Naive B cell (primary cell): ENCODE data around the gene TRAK1. TPM values are rescaled to one million over a fixed set of nuclear protein-coding genes. Genes with fewer than 3 reads are reported as not detected.

ENCODE experiments used
- ATAC-seq, 2 donors: fragments of 150-1000 bp; cut with Tn5 transposase; 2 replicates each; pipeline ENCODE4 v1.10.0; 2021; ENCODE audit warnings: low read depth in 2 of 2, mild to moderate bottlenecking in 2 of 2, moderate library complexity in 2 of 2
- DNase-seq: peaks from one replicate; pipeline ENCODE4 v3.0.0; 2022
- H3K27ac Mint-ChIP-seq, 6 donors: one replicate each; pipeline ENCODE4 v1.8.0; 2020 to 2022; ENCODE audit warnings: mild to moderate bottlenecking in 6 of 6, mixed read lengths in 6 of 6, moderate library complexity in 5 of 6, inconsistent platforms in 2 of 6
- H3K27me3 Mint-ChIP-seq, 3 donors: one replicate each; pipeline ENCODE4 v1.8.0; 2021 to 2022; ENCODE audit warnings: mixed read lengths in 3 of 3, mild to moderate bottlenecking in 1 of 3
- H3K36me3 Mint-ChIP-seq, 2 donors: one replicate each; pipeline ENCODE4 v1.8.0; 2020 to 2022; ENCODE audit warnings: mixed read lengths in 2 of 2, inconsistent platforms in 1 of 2, mild to moderate bottlenecking in 1 of 2
- H3K4me1 Mint-ChIP-seq, 3 donors: one replicate each; pipeline ENCODE4 v1.8.0; 2020 to 2022; ENCODE audit warnings: mixed read lengths in 3 of 3, inconsistent platforms in 1 of 3, mild to moderate bottlenecking in 1 of 3, moderate library complexity in 1 of 3
- H3K4me3 Mint-ChIP-seq, 8 donors: one replicate each; pipeline ENCODE4 v1.8.0; 2020 to 2022; ENCODE audit warnings: mild to moderate bottlenecking in 8 of 8, mixed read lengths in 8 of 8, moderate library complexity in 8 of 8, inconsistent platforms in 2 of 8
- H3K9me3 Mint-ChIP-seq, 7 donors: one replicate each; pipeline ENCODE4 v1.8.0; 2020 to 2022; ENCODE audit warnings: mixed read lengths in 7 of 7, mild to moderate bottlenecking in 5 of 7, inconsistent platforms in 2 of 7, moderate library complexity in 1 of 7
- polyA plus RNA-seq, 6 donors: library from polyadenylated mRNA; unstranded; fragments of 300-500 nt; fragmentation: Illumina TruSeq; gene quantifications; one replicate each; pipeline ENCODE4 v1.2.3, GENCODE V29; 2021; ENCODE audit warnings: low read depth in 6 of 6

TRAK1 gene
- polyA plus RNA-seq, 6 donors from 2014 or later, result 20.5 to 54.1 (median 28.4) TPM

DNA sequence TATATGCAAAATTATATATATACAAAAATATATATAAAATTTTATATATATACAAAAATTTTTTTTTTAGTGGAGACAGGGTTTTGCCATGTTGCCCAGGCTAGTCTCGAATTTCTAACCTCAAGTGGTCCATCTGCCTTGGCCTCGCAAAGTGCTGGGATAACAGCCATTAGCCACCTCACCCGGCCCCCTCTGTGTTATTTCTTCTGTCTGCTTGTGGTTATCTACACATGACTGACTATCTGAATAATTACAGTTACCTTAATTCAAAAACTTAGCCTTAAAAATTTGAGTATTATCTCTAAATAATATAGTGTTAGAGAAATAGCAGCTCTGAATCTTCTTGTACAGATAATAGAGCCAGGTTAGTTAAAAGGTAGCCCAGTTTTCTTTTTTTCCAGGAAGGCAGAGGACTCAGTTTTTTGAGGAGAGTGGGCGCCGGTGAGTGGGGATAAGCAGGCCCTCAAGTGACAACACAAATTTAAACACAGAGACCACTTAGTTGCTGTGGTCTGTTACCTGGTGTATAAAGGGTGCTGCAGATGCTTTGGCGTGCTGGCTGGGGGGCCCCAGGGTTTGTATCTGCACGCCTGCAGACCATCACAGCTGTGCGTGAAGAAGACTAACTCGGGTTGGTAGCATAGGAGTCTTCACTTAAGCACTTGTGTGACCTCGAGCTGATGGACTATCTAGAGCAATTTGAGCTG, 83.7 kb downstream of the TRAK1 start:
- Mint-ChIP-seq H3K4me1 (peaks cover 61 to 81% (median 80%) of the 10 kb centered on the region in 3 donors), H3K4me3 (peak overlapping the region in 7 of 8 donors; percentile 47 to 85 (median 69)), H3K36me3 (peaks cover 5 to 9% of the 10 kb centered on the region in 2 donors), H3K27ac (peak overlapping the region in 4 of 6 donors; percentile 48 to 86 (median 72)), H3K27me3 (no peaks in the 10 kb centered on the region), H3K9me3 (no peaks in the 10 kb centered on the region)
- ATAC-seq (no peak), DNase-seq (no peak)

DNA sequence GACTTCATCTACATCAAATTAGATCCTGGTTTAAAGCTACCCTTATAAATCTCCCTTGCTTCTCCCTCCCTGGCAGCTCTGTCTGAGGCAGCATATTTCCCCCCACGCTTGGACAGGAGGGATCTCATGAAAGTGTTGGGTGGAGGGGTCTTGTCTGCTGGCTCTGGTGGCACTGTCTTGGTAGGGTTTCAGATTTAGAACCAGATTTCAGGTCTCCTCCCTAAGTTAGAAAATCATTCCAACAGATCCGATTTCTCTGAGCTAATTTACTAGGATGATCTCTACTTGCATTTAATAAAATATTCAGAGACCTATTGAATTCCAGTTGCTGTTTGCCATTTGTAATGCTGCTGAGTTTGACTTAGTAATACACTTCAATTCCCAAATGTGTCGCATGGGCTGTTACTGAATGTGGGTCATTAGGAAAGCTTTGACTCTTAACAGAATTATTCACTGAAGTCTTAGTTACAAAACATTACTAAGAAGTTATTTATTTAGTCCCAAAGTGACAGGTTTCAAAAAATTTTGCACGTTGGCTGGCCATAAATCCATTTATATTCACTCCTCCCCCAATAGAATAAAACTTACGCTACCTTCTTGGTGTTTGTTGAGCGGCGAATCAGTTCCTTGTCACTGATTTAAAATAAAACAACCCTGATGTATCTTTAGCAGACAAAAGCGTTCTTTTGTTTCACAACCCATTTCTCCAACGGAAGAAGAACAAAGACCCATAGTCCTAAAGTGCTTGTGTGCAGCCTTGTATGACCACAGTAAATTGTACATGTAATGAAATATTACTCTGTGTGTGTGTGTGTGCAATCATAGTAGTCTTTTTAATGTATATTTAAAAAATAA, 84.5 kb downstream of the TRAK1 start:
- DNase-seq (no peak), ATAC-seq (peak; percentile 27 to 35)
- H3K27me3 Mint-ChIP-seq, result no peaks in the 10 kb centered on the region
- peaks cover 57 to 73% (median 72%) of the 10 kb centered on the region in 3 donors for H3K4me1 Mint-ChIP-seq
- H3K9me3 Mint-ChIP-seq, result no peaks in the 10 kb centered on the region
- H3K36me3 Mint-ChIP-seq, result peaks cover 5 to 9% of the 10 kb centered on the region in 2 donors
- H3K27ac Mint-ChIP-seq, result peak overlapping the region; percentile 0 to 86 (median 54)
- peak overlapping the region in 7 of 8 donors; percentile 4 to 85 (median 78) for H3K4me3 Mint-ChIP-seq

DNA sequence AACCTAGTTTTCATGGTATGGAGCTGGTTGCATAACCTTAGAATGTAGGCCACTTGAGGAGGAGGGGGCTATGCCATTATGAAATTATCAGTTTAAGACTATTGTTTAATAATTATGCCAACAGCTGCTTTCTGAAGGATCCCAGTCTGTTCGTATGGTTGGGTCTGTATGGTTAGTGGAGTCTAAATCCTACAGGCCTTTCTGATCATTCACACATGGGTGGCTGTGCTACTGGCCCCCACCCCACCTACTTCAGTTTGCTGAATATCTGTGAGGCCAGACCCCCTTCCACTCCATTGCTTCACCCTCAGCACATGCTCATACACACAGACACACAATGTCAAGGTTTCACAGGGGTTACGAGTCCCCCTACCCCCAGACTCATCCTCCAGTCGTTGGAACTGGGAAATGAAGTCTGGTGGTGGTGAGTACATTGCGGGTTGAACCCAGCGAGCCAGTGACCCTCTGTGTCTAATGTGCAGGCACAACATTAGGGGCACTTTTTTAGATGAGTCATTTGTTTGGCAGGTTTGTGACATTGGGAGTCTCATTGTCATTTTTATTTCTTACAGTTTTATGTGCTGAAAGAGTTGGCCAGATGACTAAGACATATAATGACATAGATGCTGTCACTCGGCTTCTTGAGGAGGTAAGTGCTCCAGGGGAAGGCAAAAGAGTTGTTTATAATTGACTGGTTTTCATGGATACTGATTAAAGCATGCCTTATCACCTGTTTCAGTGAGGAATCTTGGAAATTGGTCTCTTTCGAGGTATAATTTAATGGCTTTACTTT, 85.3 kb downstream of the TRAK1 start:
- Mint-ChIP-seq H3K9me3 (no peaks in the 10 kb centered on the region), H3K4me3 (no peak overlapping the region), H3K27ac (peak overlapping the region in 3 of 6 donors; percentile 10 to 89 (median 59)), H3K36me3 (peaks cover 5 to 9% of the 10 kb centered on the region in 2 donors), H3K27me3 (no peaks in the 10 kb centered on the region), H3K4me1 (peaks cover 51 to 70% (median 64%) of the 10 kb centered on the region in 3 donors)
- DNase-seq, result no peak
- ATAC-seq, result no peak

DNA sequence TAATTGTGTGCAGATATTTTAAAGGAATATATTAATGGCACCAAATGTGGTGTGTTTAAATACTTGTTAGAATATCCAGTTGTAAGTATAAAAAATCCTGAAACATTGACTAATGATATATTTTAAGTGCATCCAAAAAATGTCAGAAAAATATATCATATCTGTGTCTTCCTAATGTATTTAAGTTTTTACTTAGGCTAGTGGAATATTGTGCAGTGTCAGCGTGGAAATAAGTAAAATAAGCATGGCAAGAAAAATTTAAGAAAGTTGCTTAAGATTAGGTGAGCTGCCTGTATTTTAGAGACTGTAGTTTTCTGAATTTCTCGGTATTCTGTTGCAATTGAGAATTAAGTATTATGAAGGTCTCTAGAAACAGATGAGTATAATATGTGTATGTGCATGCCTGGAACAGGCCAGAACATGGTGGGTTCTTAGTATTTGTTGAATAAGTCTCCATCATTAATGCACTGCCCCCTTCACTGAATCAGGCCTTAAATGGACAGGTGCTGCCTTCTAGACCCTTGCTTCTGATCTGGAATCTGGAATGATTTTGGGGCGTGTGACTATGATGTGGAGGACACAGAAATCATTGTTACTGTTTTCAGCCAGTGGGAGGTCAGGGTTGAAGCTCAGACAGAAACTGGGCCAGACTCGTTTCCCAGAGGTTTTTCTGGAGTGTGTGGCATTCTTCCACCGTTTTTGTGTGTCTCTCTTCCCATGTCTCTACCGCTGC, 86.1 kb downstream of the TRAK1 start:
- no peaks in the 10 kb centered on the region for H3K27me3 Mint-ChIP-seq
- H3K36me3 Mint-ChIP-seq, result peaks cover 5 to 9% of the 10 kb centered on the region in 2 donors
- peaks cover 43 to 62% (median 56%) of the 10 kb centered on the region in 3 donors for H3K4me1 Mint-ChIP-seq
- H3K9me3 Mint-ChIP-seq, result no peaks in the 10 kb centered on the region
- ATAC-seq (no peak), DNase-seq (no peak)
- H3K27ac Mint-ChIP-seq, result peak overlapping the region in 4 of 6 donors; percentile 9 to 89 (median 45)
- no peak overlapping the region for H3K4me3 Mint-ChIP-seq

DNA sequence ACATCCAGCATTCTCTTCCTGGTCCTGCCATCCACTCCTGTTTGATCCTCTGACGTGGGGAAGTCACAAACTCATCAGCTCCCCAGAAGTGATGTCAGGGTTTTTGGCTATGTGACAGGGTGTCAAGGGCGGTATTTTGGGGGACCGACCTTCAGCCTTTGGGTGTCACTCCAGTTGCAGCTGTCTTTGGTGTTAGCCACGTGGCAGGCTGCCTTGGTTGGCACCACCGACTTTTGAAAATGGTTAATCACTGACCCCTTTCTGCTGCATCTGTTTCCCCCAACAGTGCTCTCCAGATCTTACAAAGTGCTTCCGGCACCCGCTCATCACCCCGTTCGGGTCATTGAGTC, 86.6 kb downstream of the TRAK1 start:
- Mint-ChIP-seq H3K27ac (peak overlapping the region in 2 of 6 donors; percentile 78 to 80), H3K36me3 (peaks cover 5 to 9% of the 10 kb centered on the region in 2 donors), H3K4me3 (no peak overlapping the region), H3K4me1 (peaks cover 38 to 57% (median 50%) of the 10 kb centered on the region in 3 donors), H3K9me3 (no peaks in the 10 kb centered on the region), H3K27me3 (no peaks in the 10 kb centered on the region)
- no peak for ATAC-seq
- DNase-seq, result no peak

DNA sequence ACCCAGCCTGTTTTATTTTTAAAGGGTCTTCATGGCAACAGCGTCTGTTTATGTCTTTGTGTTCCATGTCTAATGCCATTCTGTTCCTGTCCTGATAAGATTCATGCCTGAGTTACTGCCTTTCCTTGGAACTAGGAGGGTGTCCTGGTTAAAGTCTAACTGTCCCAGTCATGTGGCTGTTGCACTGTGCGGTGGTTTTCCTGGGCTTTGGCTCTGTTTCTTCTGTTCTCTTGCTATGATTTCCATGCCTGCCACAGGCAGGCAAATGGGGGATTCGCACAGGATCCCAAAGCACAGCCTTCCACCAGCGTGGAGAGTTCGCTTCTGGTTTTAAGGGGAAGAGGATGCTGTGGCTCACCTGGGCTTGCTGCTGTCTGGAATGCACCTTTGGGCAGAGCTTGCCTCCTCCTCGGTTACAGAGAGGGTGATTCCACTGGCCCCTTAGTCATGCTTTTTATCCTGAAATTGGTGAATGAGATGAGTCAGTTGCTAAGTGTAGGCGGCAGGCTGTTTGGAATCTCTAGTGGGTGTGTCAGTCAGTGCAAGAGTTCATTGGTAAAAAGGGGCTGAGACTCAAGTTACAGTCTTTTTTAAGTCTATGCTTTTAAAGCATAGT, 88.1 kb downstream of the TRAK1 start:
- no peaks in the 10 kb centered on the region for H3K9me3 Mint-ChIP-seq
- no peak for ATAC-seq
- no peaks in the 10 kb centered on the region for H3K27me3 Mint-ChIP-seq
- DNase-seq, result no peak
- H3K36me3 Mint-ChIP-seq, result peaks cover 5 to 10% of the 10 kb centered on the region in 2 donors
- no peak overlapping the region for H3K4me3 Mint-ChIP-seq
- peak overlapping the region in 3 of 6 donors; percentile 60 to 93 (median 74) for H3K27ac Mint-ChIP-seq
- H3K4me1 Mint-ChIP-seq, result peaks cover 30 to 42% (median 39%) of the 10 kb centered on the region in 3 donors

DNA sequence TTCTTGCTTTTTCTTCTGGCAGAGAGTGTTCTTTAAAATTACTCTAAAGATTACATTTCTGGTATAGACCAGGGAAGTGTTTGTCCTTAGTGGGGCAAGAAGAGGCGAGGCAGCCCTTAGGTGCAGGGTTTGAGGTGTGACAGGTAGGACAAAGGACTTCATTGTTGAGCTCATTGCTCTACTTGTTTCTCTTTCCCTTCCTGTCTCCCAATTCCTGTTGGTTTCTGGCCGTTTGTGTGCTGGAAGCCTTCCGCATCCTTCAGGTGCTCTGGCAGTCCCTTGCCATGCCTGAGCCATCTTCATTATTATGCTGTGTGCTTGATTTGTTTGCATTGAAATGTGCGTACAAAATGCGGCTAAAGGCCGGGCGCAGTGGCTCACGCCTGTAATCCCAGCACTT, 89.7 kb downstream of the TRAK1 start:
- Mint-ChIP-seq H3K4me3 (no peak overlapping the region), H3K27ac (peak overlapping the region in 3 of 6 donors; percentile 36 to 69 (median 61)), H3K4me1 (peaks cover 18 to 27% (median 27%) of the 10 kb centered on the region in 3 donors), H3K36me3 (peaks cover 11 to 17% of the 10 kb centered on the region in 2 donors), H3K9me3 (no peaks in the 10 kb centered on the region), H3K27me3 (no peaks in the 10 kb centered on the region)
- DNase-seq, result no peak
- no peak for ATAC-seq

DNA sequence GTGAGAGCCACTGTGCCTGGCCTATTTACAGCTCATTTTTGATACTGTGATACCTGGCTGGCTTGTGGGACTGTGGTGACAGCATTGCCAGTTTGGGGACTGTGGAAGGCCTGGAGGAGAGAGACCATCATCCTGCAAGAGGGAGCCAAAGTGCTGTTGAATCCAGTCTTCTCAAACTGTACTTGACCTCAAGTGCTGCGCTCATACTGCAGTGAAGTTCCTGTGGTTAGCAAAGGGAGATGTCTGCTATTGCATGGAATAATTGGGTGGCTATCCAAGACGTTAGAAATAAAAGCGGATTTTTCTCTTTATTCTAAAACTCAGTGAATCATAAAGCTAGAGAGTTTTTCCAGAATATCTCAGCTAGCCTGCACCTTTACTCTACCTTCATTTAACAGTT, 91.4 kb downstream of the TRAK1 start:
- peaks cover 13 to 18% (median 18%) of the 10 kb centered on the region in 3 donors for H3K4me1 Mint-ChIP-seq
- no peaks in the 10 kb centered on the region for H3K9me3 Mint-ChIP-seq
- ATAC-seq (no peak), DNase-seq (no peak)
- H3K36me3 Mint-ChIP-seq, result peaks cover 11 to 17% of the 10 kb centered on the region in 2 donors
- H3K27me3 Mint-ChIP-seq, result no peaks in the 10 kb centered on the region
- H3K4me3 Mint-ChIP-seq, result no peak overlapping the region
- H3K27ac Mint-ChIP-seq, result peak overlapping the region in 2 of 6 donors; percentile 20 to 25

DNA sequence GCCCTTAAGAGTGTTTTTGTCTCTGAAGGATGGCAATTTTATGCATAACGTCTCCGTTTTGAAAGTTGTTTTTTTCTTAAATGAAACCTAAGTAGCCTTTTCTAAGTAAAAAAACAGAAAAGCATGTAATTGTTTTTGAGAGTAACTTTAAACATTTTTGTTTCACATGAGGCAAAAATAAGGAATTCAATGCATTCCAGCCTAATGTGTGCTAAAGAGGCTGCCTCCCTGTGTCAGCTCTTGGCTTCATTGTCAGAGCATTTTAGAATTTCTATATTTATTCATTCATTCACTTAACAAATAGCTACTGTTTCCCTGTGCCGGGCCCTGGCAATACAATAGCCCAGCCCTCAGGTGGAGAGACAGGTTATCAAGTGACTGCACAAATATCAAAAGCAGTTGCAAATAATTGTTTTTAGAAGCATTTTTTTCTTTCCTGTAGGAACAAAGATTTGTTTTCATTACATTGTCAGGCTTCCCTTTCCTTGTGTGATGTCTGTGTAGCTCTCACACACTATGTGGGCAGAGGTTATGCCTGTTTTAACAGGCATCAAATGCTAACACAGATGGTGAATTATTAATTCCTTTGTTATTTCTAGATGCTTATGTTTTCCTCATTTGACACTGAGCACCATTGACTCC, 93.0 kb downstream of the TRAK1 start:
- H3K9me3 Mint-ChIP-seq, result no peaks in the 10 kb centered on the region
- no peaks in the 10 kb centered on the region for H3K27me3 Mint-ChIP-seq
- no peak overlapping the region for H3K4me3 Mint-ChIP-seq
- DNase-seq (no peak), ATAC-seq (no peak)
- peaks cover 8 to 10% of the 10 kb centered on the region in 2 donors for H3K36me3 Mint-ChIP-seq
- H3K27ac Mint-ChIP-seq, result peak overlapping the region in 3 of 6 donors; percentile 56 to 82 (median 77)
- H3K4me1 Mint-ChIP-seq, result peaks cover 3 to 15% (median 6%) of the 10 kb centered on the region in 3 donors

DNA sequence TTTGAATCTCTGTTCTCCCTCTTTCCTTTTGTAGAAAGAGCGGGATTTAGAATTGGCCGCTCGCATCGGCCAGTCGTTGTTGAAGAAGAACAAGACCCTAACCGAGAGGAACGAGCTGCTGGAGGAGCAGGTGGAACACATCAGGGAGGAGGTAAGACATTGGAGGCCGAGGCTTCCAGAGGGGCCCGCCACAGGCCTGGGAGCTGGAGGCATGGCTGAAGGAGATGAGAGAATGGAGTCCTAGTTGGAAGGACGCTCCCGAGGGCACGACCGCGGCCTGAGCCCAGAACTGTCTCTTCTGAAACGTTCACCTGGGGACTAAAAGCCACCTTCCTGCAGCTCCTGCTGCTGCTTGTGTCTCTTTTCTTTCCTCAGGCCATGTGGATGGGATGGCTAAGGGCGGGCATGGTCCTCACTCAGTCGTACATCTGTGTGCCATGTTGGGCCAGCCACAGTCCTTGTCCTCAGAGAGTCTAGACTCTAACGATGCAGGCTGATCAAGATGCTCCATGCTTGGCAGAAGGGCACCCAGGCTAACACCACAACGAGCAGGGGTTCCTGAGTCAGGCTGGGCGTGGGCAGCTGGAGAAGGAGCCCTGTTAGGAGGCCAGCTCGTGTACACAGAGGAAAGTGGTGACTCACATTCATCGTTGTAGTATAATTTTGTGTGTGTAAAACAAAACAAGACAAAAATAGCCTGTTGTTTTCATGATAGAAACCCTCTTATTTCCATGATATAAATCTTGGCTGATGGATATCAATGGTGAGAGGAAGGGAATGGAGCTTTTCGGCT, 93.7 kb downstream of the TRAK1 start:
- Mint-ChIP-seq H3K4me3 (peak overlapping the region in 1 of 8 donors; percentile 6), H3K36me3 (peaks cover 8 to 10% of the 10 kb centered on the region in 2 donors), H3K27me3 (no peaks in the 10 kb centered on the region), H3K27ac (peak overlapping the region in 5 of 6 donors; percentile 40 to 77 (median 66)), H3K9me3 (no peaks in the 10 kb centered on the region), H3K4me1 (peaks cover 0 to 8% (median 0%) of the 10 kb centered on the region in 3 donors)
- DNase-seq (no peak), ATAC-seq (no peak)

DNA sequence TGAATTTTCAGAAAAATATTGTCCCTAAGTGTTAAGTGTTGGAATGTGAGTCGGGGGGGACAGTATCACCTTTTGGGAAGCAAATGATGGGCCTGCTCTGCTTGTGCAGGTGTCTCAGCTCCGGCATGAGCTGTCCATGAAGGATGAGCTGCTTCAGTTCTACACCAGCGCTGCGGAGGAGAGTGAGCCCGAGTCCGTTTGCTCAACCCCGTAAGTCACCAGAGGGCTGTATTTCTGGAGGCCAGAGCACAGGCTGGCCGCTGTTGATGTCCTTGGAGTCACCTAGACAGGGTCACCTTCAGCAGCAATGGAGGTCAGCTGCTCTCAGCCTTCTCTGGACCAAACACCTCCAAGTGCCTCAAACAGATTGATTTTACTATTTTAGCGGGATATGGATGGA, 96.8 kb downstream of the TRAK1 start:
- Mint-ChIP-seq H3K9me3 (no peaks in the 10 kb centered on the region), H3K27ac (peak overlapping the region in 3 of 6 donors; percentile 20 to 80 (median 44)), H3K27me3 (no peaks in the 10 kb centered on the region), H3K4me3 (peak overlapping the region in 1 of 8 donors; percentile 52), H3K36me3 (peaks cover 8 to 10% of the 10 kb centered on the region in 2 donors), H3K4me1 (peaks cover 9 to 26% (median 17%) of the 10 kb centered on the region in 3 donors)
- no peak for ATAC-seq
- DNase-seq, result no peak
